Measurements from ENCODE around the gene FAM216B. TPM values are rescaled to one million over a fixed set of nuclear protein-coding genes. Genes with fewer than 3 reads are reported as not detected.

The FAM216B gene
- total RNA-seq, 1 experiment from 2014 or later: not detected

DNA sequence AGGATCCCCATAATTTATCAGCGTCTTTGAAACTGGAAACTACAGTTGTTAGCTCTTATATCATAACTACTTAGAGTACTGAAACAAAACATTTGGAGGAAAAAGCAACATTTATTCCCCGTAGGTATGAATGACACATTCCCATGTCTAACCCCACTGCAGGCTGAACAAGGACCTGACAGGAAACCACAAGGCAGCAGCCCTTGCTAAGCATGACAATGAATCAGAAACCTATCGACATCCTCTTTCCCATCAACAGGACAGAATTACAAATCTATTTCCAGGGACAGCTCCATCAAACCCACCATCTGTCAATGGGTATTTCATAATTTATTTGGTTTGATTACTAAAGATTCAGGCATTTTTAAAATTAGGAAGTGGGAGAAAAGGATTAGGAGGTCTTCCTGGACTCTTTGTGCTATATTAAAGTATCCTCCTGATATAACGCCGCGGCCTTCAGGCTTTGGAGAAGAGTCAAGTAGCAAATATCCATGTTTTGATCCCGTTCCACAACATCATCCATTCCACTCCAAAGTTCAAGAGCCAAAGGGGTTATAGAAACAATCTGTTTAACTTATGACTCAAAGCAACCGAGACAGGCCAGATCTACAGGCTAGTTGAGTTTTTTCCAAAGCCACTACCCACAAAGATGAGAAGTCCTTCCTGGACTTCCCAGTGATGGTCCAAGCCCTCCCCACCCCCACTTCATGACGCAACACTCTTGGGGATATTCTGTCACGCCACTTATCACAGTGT, 51.1 kb downstream of the FAM216B start:
- Histone ChIP-seq H3K27ac (ENCODE audit: low read depth, low read length, poor library complexity, severe bottlenecking) (no peak overlapping the region), H3K27me3 (replicated peaks; ENCODE audit: insufficient read depth, low read depth, low read length, poor library complexity) (no peaks in the 10 kb centered on the region), H3K4me1 (ENCODE audit: insufficient read depth, low read length, poor library complexity, severe bottlenecking) (no peaks in the 10 kb centered on the region), H3K4me3 (ENCODE audit: low read depth, low read length, poor library complexity, severe bottlenecking) (no peak overlapping the region), H3K36me3 (ENCODE audit: insufficient read depth, low read length, poor library complexity, severe bottlenecking) (no peaks in the 10 kb centered on the region), H3K9me3 (ENCODE audit: low read depth, low read length, poor library complexity, severe bottlenecking) (no peaks in the 10 kb centered on the region)
- CTCF ChIA-PET: no interaction called here
- intact Hi-C loops (cut with micrococcal nuclease; ENCODE audit: unreplicated experiment): no loop called here
- POLR2A ChIA-PET (ENCODE audit: low non-redundant PET): no interaction called here
- no TSS peak for BruUV-seq (replicated peaks)
- TF ChIP-seq EZH2 (IDR thresholded peaks at IDR 0.05; ENCODE audit: borderline replicate concordance, low read depth, low read length, poor library complexity, severe bottlenecking): no peak
- TF ChIP-seq, protein P1, sequence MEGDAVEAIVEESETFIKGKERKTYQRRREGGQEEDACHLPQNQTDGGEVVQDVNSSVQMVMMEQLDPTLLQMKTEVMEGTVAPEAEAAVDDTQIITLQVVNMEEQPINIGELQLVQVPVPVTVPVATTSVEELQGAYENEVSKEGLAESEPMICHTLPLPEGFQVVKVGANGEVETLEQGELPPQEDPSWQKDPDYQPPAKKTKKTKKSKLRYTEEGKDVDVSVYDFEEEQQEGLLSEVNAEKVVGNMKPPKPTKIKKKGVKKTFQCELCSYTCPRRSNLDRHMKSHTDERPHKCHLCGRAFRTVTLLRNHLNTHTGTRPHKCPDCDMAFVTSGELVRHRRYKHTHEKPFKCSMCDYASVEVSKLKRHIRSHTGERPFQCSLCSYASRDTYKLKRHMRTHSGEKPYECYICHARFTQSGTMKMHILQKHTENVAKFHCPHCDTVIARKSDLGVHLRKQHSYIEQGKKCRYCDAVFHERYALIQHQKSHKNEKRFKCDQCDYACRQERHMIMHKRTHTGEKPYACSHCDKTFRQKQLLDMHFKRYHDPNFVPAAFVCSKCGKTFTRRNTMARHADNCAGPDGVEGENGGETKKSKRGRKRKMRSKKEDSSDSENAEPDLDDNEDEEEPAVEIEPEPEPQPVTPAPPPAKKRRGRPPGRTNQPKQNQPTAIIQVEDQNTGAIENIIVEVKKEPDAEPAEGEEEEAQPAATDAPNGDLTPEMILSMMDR (conservative IDR thresholded peaks at IDR 0.05; ENCODE audit: low read depth, low read length): no peak
- no peak for DNase-seq (ENCODE audit: low spot score)

DNA sequence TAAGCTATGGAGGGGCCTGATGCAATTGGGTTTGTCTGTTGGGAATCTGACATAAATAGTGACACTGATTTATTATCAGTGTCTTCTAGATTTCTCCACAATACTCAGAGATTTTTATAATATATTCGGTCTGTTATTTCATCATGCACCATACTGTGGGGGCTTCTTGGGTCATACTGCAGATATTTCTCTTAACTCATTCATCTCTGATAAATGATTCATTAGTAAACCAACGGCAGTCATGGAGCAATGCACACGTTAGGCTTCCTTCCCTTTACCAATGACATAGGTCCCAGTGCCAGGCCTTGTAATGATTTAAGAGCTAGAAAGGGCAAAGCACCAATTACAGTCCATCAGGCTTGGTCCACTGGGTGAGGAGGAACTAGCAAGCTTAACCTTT, 53.6 kb downstream of the FAM216B start:
- Histone ChIP-seq H3K9me3 (ENCODE audit: low read depth, low read length, poor library complexity, severe bottlenecking) (no peaks in the 10 kb centered on the region), H3K27me3 (replicated peaks; ENCODE audit: insufficient read depth, low read depth, low read length, poor library complexity) (no peaks in the 10 kb centered on the region), H3K4me1 (ENCODE audit: insufficient read depth, low read length, poor library complexity, severe bottlenecking) (no peaks in the 10 kb centered on the region), H3K4me3 (ENCODE audit: low read depth, low read length, poor library complexity, severe bottlenecking) (no peak overlapping the region), H3K36me3 (ENCODE audit: insufficient read depth, low read length, poor library complexity, severe bottlenecking) (no peaks in the 10 kb centered on the region), H3K27ac (ENCODE audit: low read depth, low read length, poor library complexity, severe bottlenecking) (no peak overlapping the region)
- TF ChIP-seq, protein P1 (conservative IDR thresholded peaks at IDR 0.05; ENCODE audit: low read depth, low read length): no peak
- TF ChIP-seq EZH2 (IDR thresholded peaks at IDR 0.05; ENCODE audit: borderline replicate concordance, low read depth, low read length, poor library complexity, severe bottlenecking): no peak
- intact Hi-C loops (cut with micrococcal nuclease; ENCODE audit: unreplicated experiment): no loop called here
- DNase-seq (ENCODE audit: low spot score): no peak
- ChIA-PET CTCF (no interaction called here), POLR2A (ENCODE audit: low non-redundant PET) (no interaction called here)
- no TSS peak for BruUV-seq (replicated peaks)

DNA sequence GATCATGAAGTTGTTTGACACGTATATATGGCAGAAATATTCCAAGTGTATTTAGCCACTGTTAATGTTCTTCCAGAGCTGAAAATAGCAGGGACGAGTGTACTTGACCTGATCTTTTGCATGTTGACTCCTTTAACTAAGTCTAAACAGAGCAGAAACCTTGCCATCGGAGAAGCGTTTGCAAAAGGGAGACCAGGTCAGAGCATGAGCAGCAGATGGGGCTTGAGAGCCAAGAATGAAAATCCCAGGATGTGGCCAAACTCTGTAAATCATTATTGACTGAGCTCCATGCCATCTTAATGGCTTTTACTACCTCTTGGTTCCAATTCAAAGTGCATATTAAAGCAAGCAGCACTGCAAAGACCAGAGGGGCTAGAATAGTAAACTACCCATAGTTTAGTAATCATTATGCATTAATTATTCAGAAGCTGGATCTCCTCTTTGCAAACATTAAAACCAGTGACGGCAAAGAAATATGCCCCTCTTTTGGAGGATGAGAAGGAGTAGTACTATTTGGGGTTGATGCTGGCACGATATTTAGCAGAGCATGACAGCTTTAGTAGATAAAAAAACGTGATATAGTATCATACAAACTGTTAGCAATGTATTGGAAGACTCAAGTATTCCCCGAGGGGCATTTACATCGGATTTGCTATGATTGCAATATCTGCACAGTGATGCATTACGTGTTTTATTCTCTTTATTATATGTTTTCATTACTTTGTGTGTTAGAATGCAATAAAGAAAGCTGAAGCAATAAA, 55.7 kb downstream of the FAM216B start:
- intact Hi-C loops (cut with micrococcal nuclease; ENCODE audit: unreplicated experiment): no loop called here
- ChIA-PET POLR2A (ENCODE audit: low non-redundant PET) (interaction anchor here (0.7 kb wide), 1 partner anchor 275 kb away, joined by 3 read pairs; no protein-coding TSS in a partner anchor), CTCF (no interaction called here)
- no TSS peak for BruUV-seq (replicated peaks)
- no peaks in the 10 kb centered on the region for H3K4me1 ChIP-seq (ENCODE audit: insufficient read depth, low read length, poor library complexity, severe bottlenecking)
- TF ChIP-seq, protein P1 (conservative IDR thresholded peaks at IDR 0.05; ENCODE audit: low read depth, low read length): no peak
- no peak for TF ChIP-seq EZH2 (IDR thresholded peaks at IDR 0.05; ENCODE audit: borderline replicate concordance, low read depth, low read length, poor library complexity, severe bottlenecking)
- H3K27me3 ChIP-seq (replicated peaks; ENCODE audit: insufficient read depth, low read depth, low read length, poor library complexity): no peaks in the 10 kb centered on the region
- no peaks in the 10 kb centered on the region for H3K9me3 ChIP-seq (ENCODE audit: low read depth, low read length, poor library complexity, severe bottlenecking)
- H3K36me3 ChIP-seq (ENCODE audit: insufficient read depth, low read length, poor library complexity, severe bottlenecking): no peaks in the 10 kb centered on the region
- DNase-seq (ENCODE audit: low spot score): peak; percentile 4
- H3K27ac ChIP-seq (ENCODE audit: low read depth, low read length, poor library complexity, severe bottlenecking): no peak overlapping the region
- H3K4me3 ChIP-seq (ENCODE audit: low read depth, low read length, poor library complexity, severe bottlenecking): no peak overlapping the region

Other genes starting within 250 kb of the FAM216B start
- not detected in 2 replicates for gene TNFSF11, start 207.4 kb upstream of the FAM216B start, total RNA-seq (2021)
- gene EPSTI1, start 210.7 kb downstream of the FAM216B start, total RNA-seq (2021): 0.13 TPM in 1 of 2 replicates, not detected in the other
- gene DNAJC15, start 242.0 kb downstream of the FAM216B start, total RNA-seq (2021): 2.4 and 2.6 TPM in 2 replicates